Fibroblast of lung (primary cell): ENCODE measurements around the gene TMEM163. TPM values are rescaled to one million over a fixed set of nuclear protein-coding genes. Genes with fewer than 3 reads are reported as not detected.
"Not testable (repeated sequence)": the region's sequence is repeated elsewhere in the genome, so short reads cannot be mapped to it uniquely, and the experiment has no call there.

Experiments
- DNase-seq, 2 donors: peaks; one replicate each; pipeline versions ENCODE4 v3.0.0 to v3.0.0-alpha.2; 2010; ENCODE audit warnings: low read depth in 2 of 2
- H2AFZ ChIP-seq: 2 replicates; pipeline ENCODE4 v1.5.1; 2012; ENCODE audit warnings: low read length, control low read depth, inconsistent platforms
- H3K27ac ChIP-seq: 2 replicates; pipeline ENCODE4 v1.5.1; 2011; ENCODE audit warnings: low read length, control low read depth; ENCODE audit not compliant: insufficient read depth
- H3K27me3 ChIP-seq: 2 replicates; pipeline ENCODE4 v1.5.1; 2011; ENCODE audit warnings: mild to moderate bottlenecking, low read length; ENCODE audit not compliant: control insufficient read depth, insufficient read depth
- H3K36me3 ChIP-seq: 2 replicates; pipeline ENCODE4 v1.5.1; 2011; ENCODE audit warnings: low read length; ENCODE audit not compliant: control insufficient read depth, insufficient read depth
- H3K4me1 ChIP-seq: 2 replicates; pipeline ENCODE4 v1.5.1; 2011; ENCODE audit warnings: low read length; ENCODE audit not compliant: control insufficient read depth, insufficient read depth; ENCODE audit errors: extremely low read depth
- H3K4me2 ChIP-seq: 2 replicates; pipeline ENCODE4 v1.5.1; 2011; ENCODE audit warnings: low read length, control low read depth; ENCODE audit not compliant: insufficient read depth; ENCODE audit errors: extremely low read depth
- H3K4me3 ChIP-seq, 4 experiments: fragments of 200-600 bp in 1 of 4; sonication (generic) in 1 of 4; replicated peaks in 1 of 4; 2 replicates each; pipeline ENCODE4 v1.5.1; 2011 to 2016; ENCODE audit warnings: low read length in 4 of 4, low read depth in 3 of 4, mild to moderate bottlenecking in 3 of 4, control low read depth in 2 of 4, inconsistent platforms in 1 of 4, mixed read lengths in 1 of 4; ENCODE audit not compliant: insufficient read depth in 1 of 4; ENCODE audit errors: control extremely low read depth in 1 of 4
- H3K79me2 ChIP-seq: 2 replicates; pipeline ENCODE4 v1.5.1; 2012; ENCODE audit warnings: mild to moderate bottlenecking, low read length, inconsistent platforms; ENCODE audit not compliant: control insufficient read depth, insufficient read depth
- H3K9ac ChIP-seq: 2 replicates; pipeline ENCODE4 v1.5.1; 2011; ENCODE audit warnings: mild to moderate bottlenecking, low read length, control low read depth; ENCODE audit not compliant: insufficient read depth
- H3K9me3 ChIP-seq: 2 replicates; pipeline ENCODE4 v1.5.1; 2012; ENCODE audit warnings: low read depth, low read length; ENCODE audit not compliant: control insufficient read depth, insufficient read depth
- H4K20me1 ChIP-seq: 2 replicates; pipeline ENCODE4 v1.5.1; 2011; ENCODE audit warnings: low read length; ENCODE audit not compliant: control insufficient read depth, insufficient read depth; ENCODE audit errors: extremely low read depth
- EZH2 ChIP-seq: IDR thresholded peaks from 2 replicates; pipeline ENCODE4 v1.5.1; 2012; ENCODE audit warnings: low read length, control low read depth, mild to moderate bottlenecking; ENCODE audit errors: missing control alignments
- polyA plus RNA-seq, 2 donors: library from polyadenylated mRNA; depleted of rRNA in 1 of 2; stranded (reverse) in 1 of 2; unstranded in 1 of 2; fragments of >200 nt; gene quantifications; 2 replicates each; pipeline ENCODE4 v1.2.1, GENCODE V29; 2011 to 2012; ENCODE audit warnings: missing spikeins in 1 of 2
- total RNA-seq: library from RNA; depleted of rRNA; stranded (reverse); fragments of >200 nt; gene quantifications from 2 replicates; pipeline ENCODE4 v1.2.1, GENCODE V29; 2014
- TF ChIP-seq, protein P1 (sequence below), 2 donors: IDR thresholded peaks in 1 of 2; conservative IDR thresholded peaks in 1 of 2; 1 replicate in 1 of 2; 2 replicates in 1 of 2; pipeline ENCODE4 v1.5.1; 2011 to 2012; ENCODE audit warnings: low read length in 2 of 2, control low read depth in 1 of 2, inconsistent platforms in 1 of 2, low read depth in 1 of 2, mild to moderate bottlenecking in 1 of 2

Gene TMEM163
- total and polyA plus RNA-seq, 2 donors (not counting 1 experiment from before 2014, with no cell fraction given): under 0.01 to 0.03 TPM

DNA sequence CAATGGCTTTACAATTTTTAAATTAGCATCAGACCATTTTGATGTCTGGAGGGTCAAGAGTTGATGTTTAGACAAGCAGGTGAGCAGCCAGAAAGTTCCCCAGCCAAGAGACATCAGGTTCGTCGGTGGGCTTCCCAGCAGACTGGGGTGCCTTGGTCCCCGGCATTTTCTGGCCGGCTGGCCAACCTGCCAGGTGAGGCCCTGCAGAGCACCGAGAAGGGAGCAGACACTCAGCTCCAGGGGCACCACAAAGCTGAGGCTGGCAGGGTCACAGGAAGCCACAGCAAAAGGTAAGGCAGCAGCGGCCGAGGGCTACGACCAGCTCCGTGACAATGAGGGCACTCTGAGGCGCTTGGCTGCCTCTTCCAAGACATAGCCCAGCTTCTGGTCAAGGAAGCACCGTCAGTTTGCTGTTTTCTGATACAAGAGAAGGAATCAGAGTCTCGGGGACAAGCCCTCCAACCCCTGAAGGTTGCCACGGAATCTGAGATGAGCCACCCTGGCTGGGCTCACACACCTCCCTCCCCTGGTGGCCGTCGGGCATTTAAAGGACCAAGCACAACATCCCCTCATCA is 235.9 kb downstream of the TMEM163 start:
- no peak for DNase-seq
- H3K4me1 ChIP-seq: no peaks in the 10 kb centered on the region
- TF ChIP-seq EZH2: no peak
- TF ChIP-seq, protein P1, sequence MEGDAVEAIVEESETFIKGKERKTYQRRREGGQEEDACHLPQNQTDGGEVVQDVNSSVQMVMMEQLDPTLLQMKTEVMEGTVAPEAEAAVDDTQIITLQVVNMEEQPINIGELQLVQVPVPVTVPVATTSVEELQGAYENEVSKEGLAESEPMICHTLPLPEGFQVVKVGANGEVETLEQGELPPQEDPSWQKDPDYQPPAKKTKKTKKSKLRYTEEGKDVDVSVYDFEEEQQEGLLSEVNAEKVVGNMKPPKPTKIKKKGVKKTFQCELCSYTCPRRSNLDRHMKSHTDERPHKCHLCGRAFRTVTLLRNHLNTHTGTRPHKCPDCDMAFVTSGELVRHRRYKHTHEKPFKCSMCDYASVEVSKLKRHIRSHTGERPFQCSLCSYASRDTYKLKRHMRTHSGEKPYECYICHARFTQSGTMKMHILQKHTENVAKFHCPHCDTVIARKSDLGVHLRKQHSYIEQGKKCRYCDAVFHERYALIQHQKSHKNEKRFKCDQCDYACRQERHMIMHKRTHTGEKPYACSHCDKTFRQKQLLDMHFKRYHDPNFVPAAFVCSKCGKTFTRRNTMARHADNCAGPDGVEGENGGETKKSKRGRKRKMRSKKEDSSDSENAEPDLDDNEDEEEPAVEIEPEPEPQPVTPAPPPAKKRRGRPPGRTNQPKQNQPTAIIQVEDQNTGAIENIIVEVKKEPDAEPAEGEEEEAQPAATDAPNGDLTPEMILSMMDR (conservative IDR thresholded peaks at IDR 0.05 in 1 of 2, IDR thresholded peaks at IDR 0.05 in 1 of 2; ENCODE audit: low read depth in 1 of 2, low read length in 2 of 2): no peak
- H3K9ac ChIP-seq: no peak overlapping the region
- H2AFZ ChIP-seq: no peak overlapping the region
- no peak overlapping the region for H3K4me3 ChIP-seq
- H3K27me3 ChIP-seq: peaks cover 2% of the 10 kb centered on the region
- no peak overlapping the region for H3K27ac ChIP-seq
- H3K4me2 ChIP-seq: no peak overlapping the region
- no peaks in the 10 kb centered on the region for H3K79me2 ChIP-seq
- no peaks in the 10 kb centered on the region for H3K9me3 ChIP-seq
- no peaks in the 10 kb centered on the region for H3K36me3 ChIP-seq
- no peaks in the 10 kb centered on the region for H4K20me1 ChIP-seq

DNA sequence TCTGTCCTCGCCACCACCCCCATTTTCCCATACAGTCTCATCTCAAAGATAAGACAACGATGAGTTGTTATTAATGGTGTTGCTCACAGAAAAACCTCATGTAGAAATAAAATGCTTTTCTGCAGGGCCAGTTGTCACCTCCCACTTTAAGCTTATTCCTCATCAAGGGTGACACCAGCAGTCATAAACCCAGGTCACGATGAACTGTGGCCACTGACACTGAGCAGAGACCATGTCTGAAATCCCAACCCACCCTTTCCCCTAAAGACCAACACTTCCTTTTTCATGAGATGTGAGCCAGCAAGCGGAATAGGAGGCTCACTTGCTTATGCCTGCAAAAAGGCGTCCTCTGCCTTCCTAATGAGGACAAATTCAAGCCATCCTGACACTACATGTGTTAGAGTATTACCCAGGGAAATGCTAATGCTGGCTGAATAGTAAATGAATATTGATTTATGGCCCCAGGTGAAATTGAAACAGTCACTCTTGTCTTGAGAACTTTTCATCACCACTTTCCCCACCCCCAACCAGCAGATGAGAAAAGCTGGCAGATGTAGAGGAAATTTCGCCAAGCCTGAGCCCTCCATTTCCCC is 236.6 kb downstream of the TMEM163 start:
- Histone ChIP-seq H3K9ac (no peak overlapping the region), H3K4me2 (no peak overlapping the region), H3K4me1 (no peaks in the 10 kb centered on the region), H3K27me3 (peaks cover 2% of the 10 kb centered on the region), H4K20me1 (no peaks in the 10 kb centered on the region), H3K9me3 (no peaks in the 10 kb centered on the region), H3K4me3 (no peak overlapping the region), H3K36me3 (no peaks in the 10 kb centered on the region), H2AFZ (no peak overlapping the region), H3K79me2 (no peaks in the 10 kb centered on the region), H3K27ac (no peak overlapping the region)
- DNase-seq: no peak
- TF ChIP-seq, protein P1 (conservative IDR thresholded peaks at IDR 0.05 in 1 of 2, IDR thresholded peaks at IDR 0.05 in 1 of 2; ENCODE audit: low read depth in 1 of 2, low read length in 2 of 2): no peak
- no peak for TF ChIP-seq EZH2

DNA sequence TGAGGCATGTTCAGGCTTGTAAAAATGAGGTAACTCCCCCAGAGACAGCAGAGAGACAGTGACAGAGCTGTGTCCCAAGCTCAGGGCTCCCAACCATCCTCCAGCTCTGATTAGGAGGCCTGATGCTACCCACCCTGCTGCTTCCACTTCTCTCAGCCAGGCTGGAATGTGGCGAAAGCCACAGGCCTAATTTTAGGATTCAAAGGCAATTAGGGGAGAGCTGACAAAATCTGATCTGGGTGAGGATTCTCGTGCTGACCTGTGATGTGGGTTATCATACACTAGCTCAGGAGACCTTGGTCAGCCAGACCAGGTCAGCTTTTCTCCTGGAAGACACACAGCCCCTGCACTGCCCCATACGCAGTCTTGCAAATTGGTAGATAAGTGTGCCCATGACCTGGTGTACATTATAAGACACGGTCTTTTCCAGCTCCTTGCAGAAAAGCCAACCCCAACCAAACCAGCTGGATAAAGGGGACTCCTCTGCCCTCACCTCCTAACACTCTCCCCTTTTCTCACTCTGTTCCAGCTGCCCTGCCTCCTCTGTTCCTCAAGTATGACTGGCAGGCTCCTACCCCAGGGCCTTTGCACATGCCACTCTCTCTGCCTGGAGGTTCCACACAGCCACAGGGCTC is 239.0 kb downstream of the TMEM163 start:
- no peaks in the 10 kb centered on the region for H3K79me2 ChIP-seq
- no peak overlapping the region for H2AFZ ChIP-seq
- H4K20me1 ChIP-seq: no peaks in the 10 kb centered on the region
- H3K9ac ChIP-seq: no peak overlapping the region
- H3K27ac ChIP-seq: no peak overlapping the region
- no peak for TF ChIP-seq EZH2
- TF ChIP-seq, protein P1 (conservative IDR thresholded peaks at IDR 0.05 in 1 of 2, IDR thresholded peaks at IDR 0.05 in 1 of 2; ENCODE audit: low read depth in 1 of 2, low read length in 2 of 2): no peak
- no peak overlapping the region for H3K4me2 ChIP-seq
- DNase-seq: no peak
- H3K27me3 ChIP-seq: peaks cover 2% of the 10 kb centered on the region
- no peaks in the 10 kb centered on the region for H3K9me3 ChIP-seq
- H3K36me3 ChIP-seq: no peaks in the 10 kb centered on the region
- no peaks in the 10 kb centered on the region for H3K4me1 ChIP-seq
- no peak overlapping the region for H3K4me3 ChIP-seq

DNA sequence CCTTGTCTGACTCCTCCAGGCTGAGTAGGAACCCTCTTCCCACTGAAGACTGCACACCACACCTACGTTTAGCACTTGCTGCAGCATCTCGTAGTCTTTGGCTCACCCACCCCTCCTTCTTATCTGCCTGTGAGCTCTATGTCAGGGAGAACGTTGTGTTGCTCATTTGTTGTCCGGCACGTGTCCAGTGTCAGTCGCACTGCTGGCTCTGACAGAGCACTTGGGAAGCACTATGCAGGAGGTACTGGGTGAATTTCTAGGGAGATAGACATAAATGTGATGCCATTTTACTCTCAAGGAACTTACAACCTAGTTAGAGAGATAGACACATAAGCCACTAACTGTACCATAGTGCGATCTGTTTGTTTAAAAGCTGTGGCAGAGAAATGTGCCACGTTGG is 241.8 kb downstream of the TMEM163 start:
- H3K27me3 ChIP-seq, DNase-seq: not testable (repeated sequence)

More for the DNA sequence above, 241.8 kb downstream of the TMEM163 start:
- not testable (repeated sequence) for H3K4me3 ChIP-seq, H3K4me2 ChIP-seq, H3K9ac ChIP-seq, H3K4me1 ChIP-seq, H3K27ac ChIP-seq, H3K9me3 ChIP-seq, H4K20me1 ChIP-seq, H3K79me2 ChIP-seq, H3K36me3 ChIP-seq, H2AFZ ChIP-seq
